ENCODE results near the gene ENTPD1.

DNA sequence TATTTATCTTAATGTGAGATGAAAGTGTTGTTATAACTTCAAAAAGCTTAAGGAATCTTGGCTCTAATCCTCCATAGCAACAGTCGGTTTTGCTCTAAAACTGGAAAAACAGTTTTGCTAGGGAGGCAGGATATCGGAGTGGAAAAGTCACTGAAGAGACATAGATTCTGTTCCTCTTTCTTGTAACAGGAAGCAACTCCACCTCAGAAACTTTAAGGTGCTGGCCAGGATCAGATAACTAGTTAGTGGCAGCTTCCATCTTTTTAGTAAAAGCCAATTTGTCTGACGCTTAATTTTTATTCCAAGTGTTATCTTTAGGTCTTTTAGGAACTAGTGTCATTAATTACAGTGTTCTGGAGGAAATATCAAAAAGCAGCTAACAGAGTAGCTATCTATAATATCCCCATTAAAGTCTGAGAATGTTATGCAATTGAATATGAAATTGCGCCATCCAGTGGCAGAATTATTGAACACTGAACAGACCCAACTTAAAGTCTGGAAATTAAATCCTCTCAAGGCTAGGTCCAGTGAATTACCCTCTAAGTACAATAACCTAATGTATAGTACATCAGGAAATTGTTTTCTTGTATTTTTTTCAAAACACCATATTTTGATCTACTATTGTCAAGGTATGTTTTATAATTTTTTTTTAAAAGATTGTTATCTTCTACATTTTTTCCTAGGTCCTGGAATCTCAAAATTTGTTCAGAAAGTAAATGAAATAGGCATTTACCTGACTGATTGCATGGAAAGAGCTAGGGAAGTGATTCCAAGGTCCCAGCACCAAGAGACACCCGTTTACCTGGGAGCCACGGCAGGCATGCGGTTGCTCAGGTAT is 85.9 kb downstream of the ENTPD1 start:
- TF ChIP-seq ZNF140 (tag by site-specific recombination; IDR thresholded peaks at IDR 0.05): no peak
- no peak for TF ChIP-seq KLF9 (tag by site-specific recombination; IDR thresholded peaks at IDR 0.05; ENCODE audit: low read depth)
- TF ChIP-seq, protein P1, sequence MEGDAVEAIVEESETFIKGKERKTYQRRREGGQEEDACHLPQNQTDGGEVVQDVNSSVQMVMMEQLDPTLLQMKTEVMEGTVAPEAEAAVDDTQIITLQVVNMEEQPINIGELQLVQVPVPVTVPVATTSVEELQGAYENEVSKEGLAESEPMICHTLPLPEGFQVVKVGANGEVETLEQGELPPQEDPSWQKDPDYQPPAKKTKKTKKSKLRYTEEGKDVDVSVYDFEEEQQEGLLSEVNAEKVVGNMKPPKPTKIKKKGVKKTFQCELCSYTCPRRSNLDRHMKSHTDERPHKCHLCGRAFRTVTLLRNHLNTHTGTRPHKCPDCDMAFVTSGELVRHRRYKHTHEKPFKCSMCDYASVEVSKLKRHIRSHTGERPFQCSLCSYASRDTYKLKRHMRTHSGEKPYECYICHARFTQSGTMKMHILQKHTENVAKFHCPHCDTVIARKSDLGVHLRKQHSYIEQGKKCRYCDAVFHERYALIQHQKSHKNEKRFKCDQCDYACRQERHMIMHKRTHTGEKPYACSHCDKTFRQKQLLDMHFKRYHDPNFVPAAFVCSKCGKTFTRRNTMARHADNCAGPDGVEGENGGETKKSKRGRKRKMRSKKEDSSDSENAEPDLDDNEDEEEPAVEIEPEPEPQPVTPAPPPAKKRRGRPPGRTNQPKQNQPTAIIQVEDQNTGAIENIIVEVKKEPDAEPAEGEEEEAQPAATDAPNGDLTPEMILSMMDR (tag by site-specific recombination; IDR thresholded peaks at IDR 0.05): no peak
- no peak for TF ChIP-seq ZNF658 (tag by site-specific recombination; IDR thresholded peaks at IDR 0.05)
- TF ChIP-seq, protein P2, sequence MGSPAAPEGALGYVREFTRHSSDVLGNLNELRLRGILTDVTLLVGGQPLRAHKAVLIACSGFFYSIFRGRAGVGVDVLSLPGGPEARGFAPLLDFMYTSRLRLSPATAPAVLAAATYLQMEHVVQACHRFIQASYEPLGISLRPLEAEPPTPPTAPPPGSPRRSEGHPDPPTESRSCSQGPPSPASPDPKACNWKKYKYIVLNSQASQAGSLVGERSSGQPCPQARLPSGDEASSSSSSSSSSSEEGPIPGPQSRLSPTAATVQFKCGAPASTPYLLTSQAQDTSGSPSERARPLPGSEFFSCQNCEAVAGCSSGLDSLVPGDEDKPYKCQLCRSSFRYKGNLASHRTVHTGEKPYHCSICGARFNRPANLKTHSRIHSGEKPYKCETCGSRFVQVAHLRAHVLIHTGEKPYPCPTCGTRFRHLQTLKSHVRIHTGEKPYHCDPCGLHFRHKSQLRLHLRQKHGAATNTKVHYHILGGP (tag by site-specific recombination; IDR thresholded peaks at IDR 0.05): no peak
- TF ChIP-seq PRDM2 (tag by site-specific recombination; IDR thresholded peaks at IDR 0.05; ENCODE audit: borderline replicate concordance): no peak

All from HEK293 (cell line).